GM19238 (cell line): Measurements from ENCODE around the gene KDR.

Source experiments
- DNase-seq: peaks from one replicate; pipeline ENCODE4 v3.0.0; 2011; ENCODE audit warnings: low spot score; ENCODE audit not compliant: insufficient read length

The KDR gene

GRCh38 chr4:55125087-55125721 lies at the start of gene KDR:
TSS of gene KDR (minus strand) at chr4:55125595. CDS start at chr4:55125293, 302 bp downstream.
- no peak for DNase-seq

GRCh38 chr4:55173580-55173979 lies 48.2 kb upstream of the KDR start:
- no peak for DNase-seq

GRCh38 chr4:55172694-55173287 lies 47.4 kb upstream of the KDR start:
- DNase-seq = no peak

- DNase-seq = no peak
Observed at GRCh38 chr4:55170462-55170861, 45.1 kb upstream of the KDR start.

- DNase-seq = no peak
Observed at GRCh38 chr4:55169352-55169961, 44.1 kb upstream of the KDR start.

- no peak for DNase-seq
Observed at GRCh38 chr4:55162396-55162795, 37.0 kb upstream of the KDR start.

- DNase-seq = no peak
Observed at GRCh38 chr4:55161739-55162138, 36.3 kb upstream of the KDR start.

GRCh38 chr4:55159851-55160250 lies 34.5 kb upstream of the KDR start:
- DNase-seq = no peak

- DNase-seq = no peak
Observed at GRCh38 chr4:55158957-55159356, 33.6 kb upstream of the KDR start.

GRCh38 chr4:55157559-55158277 lies 32.3 kb upstream of the KDR start:
- no peak for DNase-seq

GRCh38 chr4:55154933-55155332 lies 29.5 kb upstream of the KDR start:
- no peak for DNase-seq

- DNase-seq = no peak
Observed at GRCh38 chr4:55154290-55154880, 29.0 kb upstream of the KDR start.

GRCh38 chr4:55143858-55144257 lies 18.5 kb upstream of the KDR start:
- no peak for DNase-seq

- DNase-seq = no peak
Observed at GRCh38 chr4:55138367-55138766, 13.0 kb upstream of the KDR start.

- no peak for DNase-seq
Observed at GRCh38 chr4:55136634-55137033, 11.2 kb upstream of the KDR start.

GRCh38 chr4:55133951-55134350 lies 8.6 kb upstream of the KDR start:
- DNase-seq = no peak

GRCh38 chr4:55132775-55133174 lies 7.4 kb upstream of the KDR start:
- no peak for DNase-seq

- no peak for DNase-seq
Observed at GRCh38 chr4:55127521-55127920, 2.1 kb upstream of the KDR start.

GRCh38 chr4:55127053-55127452 lies 1.7 kb upstream of the KDR start:
- no peak for DNase-seq

- no peak for DNase-seq
Observed at GRCh38 chr4:55125763-55126541, 557 bp upstream of the KDR start.
